ENCODE results near the gene ADAMTSL5. TPM values are rescaled to one million over a fixed set of nuclear protein-coding genes. Genes with fewer than 3 reads are reported as not detected.
A peak's percentile ranks its signal among the peaks of the same experiment; 100 is the strongest.

Gene ADAMTSL5
- total and polyA plus RNA-seq, 9 of the 15 experiments (the other 6 are each of a cell fraction or from before 2014, with no cell fraction given), result 1.0 to 11.6 (median 4.1) TPM

DNA sequence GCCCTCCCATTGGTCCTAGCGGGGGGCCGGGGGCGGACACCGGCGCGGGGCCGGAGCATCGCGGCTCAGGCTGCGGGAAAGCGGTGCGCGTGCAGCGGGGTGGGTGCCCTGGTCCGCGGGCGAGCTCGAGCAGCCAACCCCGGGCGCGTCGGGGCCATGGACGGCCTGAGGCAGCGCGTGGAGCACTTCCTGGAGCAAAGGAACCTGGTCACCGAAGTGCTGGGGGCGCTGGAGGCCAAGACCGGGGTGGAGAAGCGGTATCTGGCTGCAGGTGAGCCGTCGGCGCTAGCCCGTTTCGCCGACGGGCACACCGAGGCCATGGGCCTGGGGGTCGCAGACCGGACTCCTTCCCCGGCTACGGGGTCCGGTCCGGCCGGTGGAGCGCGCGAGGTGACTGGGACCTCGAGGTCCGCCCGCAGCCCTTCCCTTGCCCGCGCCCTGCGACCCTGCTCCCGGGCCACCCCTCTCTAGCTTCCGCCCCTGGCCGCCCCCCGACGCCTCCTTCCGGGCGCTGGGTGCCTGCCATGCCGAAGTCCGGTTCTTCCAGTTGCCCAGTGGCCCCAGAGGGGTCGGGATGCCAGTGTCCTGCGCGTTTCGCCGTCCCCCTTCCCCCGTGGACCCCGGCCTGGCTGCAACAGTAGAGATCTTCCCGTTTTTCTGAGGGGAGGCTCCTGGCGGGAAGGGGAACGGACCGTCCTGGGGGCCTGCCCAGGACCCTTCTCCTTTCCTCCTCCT lies 21.5 kb downstream of the ADAMTSL5 start, which contains the start of gene REEP6 (continued):
- TF ChIP-seq TSC22D4 (tag; IDR thresholded peaks at IDR 0.05), result no peak
- TF ChIP-seq, protein P1, sequence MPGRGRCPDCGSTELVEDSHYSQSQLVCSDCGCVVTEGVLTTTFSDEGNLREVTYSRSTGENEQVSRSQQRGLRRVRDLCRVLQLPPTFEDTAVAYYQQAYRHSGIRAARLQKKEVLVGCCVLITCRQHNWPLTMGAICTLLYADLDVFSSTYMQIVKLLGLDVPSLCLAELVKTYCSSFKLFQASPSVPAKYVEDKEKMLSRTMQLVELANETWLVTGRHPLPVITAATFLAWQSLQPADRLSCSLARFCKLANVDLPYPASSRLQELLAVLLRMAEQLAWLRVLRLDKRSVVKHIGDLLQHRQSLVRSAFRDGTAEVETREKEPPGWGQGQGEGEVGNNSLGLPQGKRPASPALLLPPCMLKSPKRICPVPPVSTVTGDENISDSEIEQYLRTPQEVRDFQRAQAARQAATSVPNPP (IDR thresholded peaks at IDR 0.05; ENCODE audit: borderline replicate concordance, insufficient read depth, insufficient read length), result no peak
- no peak for TF ChIP-seq ZNF318 (IDR thresholded peaks at IDR 0.05; ENCODE audit: borderline replicate concordance in 1 of 2, low read depth in 1 of 2)
- TF ChIP-seq NEUROD1 (IDR thresholded peaks at IDR 0.05; ENCODE audit: borderline replicate concordance, low read depth, low read length, partially characterized antibody), result no peak
- TF ChIP-seq CBX5 (IDR thresholded peaks at IDR 0.05; ENCODE audit: borderline replicate concordance, low read depth), result no peak
- TF ChIP-seq SMAD1 (IDR thresholded peaks at IDR 0.05; ENCODE audit: low read depth, low read length, partially characterized antibody), result peak; percentile 36
- TF ChIP-seq FOXK1 (CRISPR knock-in tag; IDR thresholded peaks at IDR 0.05; ENCODE audit: borderline replicate concordance), result no peak
- peak; percentile 22; the same call in 1 of the 2 replicates for TF ChIP-seq TOE1 (IDR thresholded peaks at IDR 0.05; ENCODE audit: borderline replicate concordance)
- TF ChIP-seq TOE1 (CRISPR knock-in tag; IDR thresholded peaks at IDR 0.05; ENCODE audit: borderline replicate concordance, low read depth), result peak; percentile 73; the same call in 1 of the 2 replicates
- no peak for TF ChIP-seq ZNF184 (CRISPR knock-in tag; IDR thresholded peaks at IDR 0.05)
- peak; percentile 71; the same call in 1 of the 2 replicates for TF ChIP-seq PHF8 (IDR thresholded peaks at IDR 0.05; ENCODE audit: borderline replicate concordance, low read length)
- no peak for TF ChIP-seq THRA (IDR thresholded peaks at IDR 0.05)
- TF ChIP-seq BRF1 (IDR thresholded peaks at IDR 0.05; ENCODE audit: borderline replicate concordance, extremely low read depth, insufficient read length), result no peak
- TF ChIP-seq ZNF778 (CRISPR knock-in tag; IDR thresholded peaks at IDR 0.05), result no peak
- no peak for TF ChIP-seq ZNF586 (CRISPR knock-in tag; conservative IDR thresholded peaks at IDR 0.05)
- TF ChIP-seq HDAC8 (tag; IDR thresholded peaks at IDR 0.05), result peak; percentile 64; the same call in 1 of the 2 replicates
